ENCODE data around the gene ARID3A. TPM values are rescaled to one million over a fixed set of nuclear protein-coding genes. Genes with fewer than 3 reads are reported as not detected.
A peak's percentile ranks its signal among the peaks of the same experiment; 100 is the strongest.

ARID3A gene
- total RNA-seq, 1 donor from 2014 or later: 6.6 TPM

DNA sequence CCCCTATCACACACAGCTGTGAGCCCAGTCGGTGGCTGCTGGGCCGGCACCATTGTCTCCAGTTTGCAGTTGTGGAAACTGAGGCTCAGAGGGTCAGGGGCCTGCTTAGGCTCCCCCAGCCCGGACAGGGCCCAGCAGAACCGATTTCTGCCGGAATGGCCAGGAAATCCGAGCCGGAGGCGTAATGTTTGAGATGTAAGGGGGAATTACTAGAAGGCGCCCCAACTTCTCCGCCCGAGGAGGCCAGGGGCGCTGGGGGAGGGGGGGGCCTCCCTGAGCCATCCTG, 7.7 kb upstream of the ARID3A start:
- Mint-ChIP-seq H3K4me3 (ENCODE audit: unreplicated experiment) (peak overlapping the region; percentile 38), H3K36me3 (ENCODE audit: low read depth) (no peaks in the 10 kb centered on the region), H3K27ac (ENCODE audit: unreplicated experiment) (no peak overlapping the region), H3K9me3 (ENCODE audit: low read depth) (no peaks in the 10 kb centered on the region), H3K4me1 (ENCODE audit: low read depth) (peaks cover 14% of the 10 kb centered on the region), H3K27me3 (ENCODE audit: low read depth) (peaks cover 6% of the 10 kb centered on the region)
- DNase-seq (ENCODE audit: low spot score): no peak
- TF ChIP-seq, protein P1, sequence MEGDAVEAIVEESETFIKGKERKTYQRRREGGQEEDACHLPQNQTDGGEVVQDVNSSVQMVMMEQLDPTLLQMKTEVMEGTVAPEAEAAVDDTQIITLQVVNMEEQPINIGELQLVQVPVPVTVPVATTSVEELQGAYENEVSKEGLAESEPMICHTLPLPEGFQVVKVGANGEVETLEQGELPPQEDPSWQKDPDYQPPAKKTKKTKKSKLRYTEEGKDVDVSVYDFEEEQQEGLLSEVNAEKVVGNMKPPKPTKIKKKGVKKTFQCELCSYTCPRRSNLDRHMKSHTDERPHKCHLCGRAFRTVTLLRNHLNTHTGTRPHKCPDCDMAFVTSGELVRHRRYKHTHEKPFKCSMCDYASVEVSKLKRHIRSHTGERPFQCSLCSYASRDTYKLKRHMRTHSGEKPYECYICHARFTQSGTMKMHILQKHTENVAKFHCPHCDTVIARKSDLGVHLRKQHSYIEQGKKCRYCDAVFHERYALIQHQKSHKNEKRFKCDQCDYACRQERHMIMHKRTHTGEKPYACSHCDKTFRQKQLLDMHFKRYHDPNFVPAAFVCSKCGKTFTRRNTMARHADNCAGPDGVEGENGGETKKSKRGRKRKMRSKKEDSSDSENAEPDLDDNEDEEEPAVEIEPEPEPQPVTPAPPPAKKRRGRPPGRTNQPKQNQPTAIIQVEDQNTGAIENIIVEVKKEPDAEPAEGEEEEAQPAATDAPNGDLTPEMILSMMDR (IDR thresholded peaks at IDR 0.05): no peak

DNA sequence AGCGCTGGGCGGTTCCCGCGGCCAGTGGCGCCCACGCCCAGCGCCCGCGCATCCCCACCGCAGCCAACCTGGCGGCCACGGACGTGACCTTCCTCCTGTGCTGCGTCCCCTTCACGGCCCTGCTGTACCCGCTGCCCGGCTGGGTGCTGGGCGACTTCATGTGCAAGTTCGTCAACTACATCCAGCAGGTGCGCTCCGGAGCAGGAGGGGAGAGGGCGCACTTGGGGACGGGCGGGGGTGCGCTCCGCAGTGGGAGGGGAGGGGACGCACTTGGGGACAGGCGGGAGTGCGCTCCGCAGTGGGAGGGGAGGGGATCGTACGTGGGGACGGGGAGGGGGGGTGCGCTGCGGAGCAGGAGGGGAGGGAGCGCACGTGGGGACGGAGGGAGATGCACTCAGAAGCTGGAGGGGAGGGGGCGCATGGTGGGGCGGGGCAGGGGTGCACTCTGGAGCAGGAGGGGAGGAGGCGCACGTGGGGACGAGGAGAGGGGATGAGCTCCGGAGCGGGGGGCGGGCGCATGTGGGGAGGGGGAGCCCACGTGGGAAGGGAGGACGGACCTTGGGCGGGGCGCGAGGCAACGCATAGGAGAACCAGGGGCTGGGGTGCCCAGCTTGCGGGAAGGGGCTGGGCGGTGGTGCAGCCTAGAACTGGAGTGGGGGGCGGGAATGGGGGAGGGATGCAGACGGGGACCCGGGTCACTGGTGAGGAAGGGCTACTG, 7.2 kb upstream of the ARID3A start:
- Mint-ChIP-seq H3K4me3 (ENCODE audit: unreplicated experiment) (no peak overlapping the region), H3K9me3 (ENCODE audit: low read depth) (no peaks in the 10 kb centered on the region), H3K36me3 (ENCODE audit: low read depth) (no peaks in the 10 kb centered on the region), H3K27me3 (ENCODE audit: low read depth) (peaks cover 6% of the 10 kb centered on the region), H3K4me1 (ENCODE audit: low read depth) (peaks cover 12% of the 10 kb centered on the region), H3K27ac (ENCODE audit: unreplicated experiment) (no peak overlapping the region)
- TF ChIP-seq, protein P1 (IDR thresholded peaks at IDR 0.05): no peak
- peak; percentile 75 for DNase-seq (ENCODE audit: low spot score)

- no peaks in the 10 kb centered on the region for H3K36me3 Mint-ChIP-seq (ENCODE audit: low read depth)
- H3K4me1 Mint-ChIP-seq (ENCODE audit: low read depth): peaks cover 10% of the 10 kb centered on the region
Measured at GRCh38 chr19:919199-920050, 6.4 kb upstream of the ARID3A start.

GRCh38 chr19:920051-920864, 5.6 kb upstream of the ARID3A start:
- Mint-ChIP-seq H3K4me1 (ENCODE audit: low read depth) (peaks cover 10% of the 10 kb centered on the region), H3K36me3 (ENCODE audit: low read depth) (no peaks in the 10 kb centered on the region), H3K4me3 (ENCODE audit: unreplicated experiment) (no peak overlapping the region), H3K27ac (ENCODE audit: unreplicated experiment) (no peak overlapping the region), H3K27me3 (ENCODE audit: low read depth) (peaks cover 6% of the 10 kb centered on the region), H3K9me3 (ENCODE audit: low read depth) (no peaks in the 10 kb centered on the region)
- DNase-seq (ENCODE audit: low spot score): peak; percentile 67
- TF ChIP-seq, protein P1 (IDR thresholded peaks at IDR 0.05): peak; percentile 8

More at GRCh38 chr19:919199-920050, 6.4 kb upstream of the ARID3A start:
- peak; percentile 87 for DNase-seq (ENCODE audit: low spot score)
- TF ChIP-seq, protein P1 (IDR thresholded peaks at IDR 0.05): no peak
- Mint-ChIP-seq H3K9me3 (ENCODE audit: low read depth) (no peaks in the 10 kb centered on the region), H3K4me3 (ENCODE audit: unreplicated experiment) (no peak overlapping the region), H3K27me3 (ENCODE audit: low read depth) (peaks cover 6% of the 10 kb centered on the region), H3K27ac (ENCODE audit: unreplicated experiment) (no peak overlapping the region)

GRCh38 chr19:924553-925086, 1.2 kb upstream of the ARID3A start:
- DNase-seq (ENCODE audit: low spot score): no peak
- Mint-ChIP-seq H3K9me3 (ENCODE audit: low read depth) (no peaks in the 10 kb centered on the region), H3K4me3 (ENCODE audit: unreplicated experiment) (peak overlapping the region; percentile 68), H3K4me1 (ENCODE audit: low read depth) (peaks cover 8% of the 10 kb centered on the region), H3K27ac (ENCODE audit: unreplicated experiment) (no peak overlapping the region), H3K27me3 (ENCODE audit: low read depth) (peaks cover 4% of the 10 kb centered on the region), H3K36me3 (ENCODE audit: low read depth) (no peaks in the 10 kb centered on the region)
- TF ChIP-seq, protein P1 (IDR thresholded peaks at IDR 0.05): no peak
